Loucy (cell line): ENCODE measurements around the gene PPP2R2B.

Source experiments
- H2AFZ ChIP-seq: fragments of 200-600 bp; sonication (generic); 2 replicates; pipeline ENCODE4 v1.6.0; 2016; ENCODE audit warnings: antibody characterized with exemption, mild to moderate bottlenecking, low read length, moderate library complexity
- H3F3A ChIP-seq: fragments of 200-600 bp; 2 replicates; pipeline ENCODE4 v1.6.0; 2016; ENCODE audit warnings: antibody characterized with exemption, low read depth, mild to moderate bottlenecking
- H3K27me3 ChIP-seq: fragments of 200-600 bp; sonication (generic); 2 replicates; pipeline ENCODE4 v1.6.1; 2014; ENCODE audit warnings: low read length, mild to moderate bottlenecking; ENCODE audit not compliant: insufficient read depth, poor library complexity, severe bottlenecking
- H3K36me3 ChIP-seq: fragments of 200-600 bp; sonication (generic); 2 replicates; pipeline ENCODE4 v1.6.1; 2016; ENCODE audit warnings: low read length; ENCODE audit not compliant: insufficient read depth
- H3K4me1 ChIP-seq: fragments of 200-600 bp; sonication (generic); 2 replicates; pipeline ENCODE4 v1.5.1; 2014; ENCODE audit warnings: low read length, mild to moderate bottlenecking; ENCODE audit not compliant: insufficient read depth, poor library complexity, severe bottlenecking
- H3K4me2 ChIP-seq: fragments of 200-600 bp; sonication (generic); 2 replicates; pipeline ENCODE4 v1.6.0; 2014; ENCODE audit warnings: antibody characterized with exemption, low read length, low read depth, mild to moderate bottlenecking; ENCODE audit not compliant: poor library complexity, severe bottlenecking
- H3K4me3 ChIP-seq: fragments of 200-600 bp; sonication (generic); 2 replicates; pipeline ENCODE4 v1.5.1; 2014; ENCODE audit warnings: low read length, mild to moderate bottlenecking, mixed read lengths; ENCODE audit not compliant: poor library complexity, severe bottlenecking
- H3K79me2 ChIP-seq: fragments of 200-600 bp; sonication (generic); 2 replicates; pipeline ENCODE4 v1.6.1; 2014; ENCODE audit warnings: low read length; ENCODE audit not compliant: insufficient read depth
- H3K9ac ChIP-seq: fragments of 200-600 bp; sonication (generic); 2 replicates; pipeline ENCODE4 v1.6.0; 2014; ENCODE audit warnings: mild to moderate bottlenecking, low read depth, low read length, moderate library complexity; ENCODE audit not compliant: poor library complexity, severe bottlenecking
- H3K9me2 ChIP-seq: fragments of 200-600 bp; sonication (generic); replicated peaks from 2 replicates; pipeline ENCODE4 v1.6.1; 2016; ENCODE audit warnings: low read depth, low read length, mixed read lengths
- H3K9me3 ChIP-seq: fragments of 200-600 bp; sonication (generic); 2 replicates; pipeline ENCODE4 v1.6.1; 2014; ENCODE audit warnings: mild to moderate bottlenecking, antibody characterized with exemption, low read length, low read depth; ENCODE audit not compliant: insufficient read depth
- H4K20me1 ChIP-seq: fragments of 200-600 bp; sonication (generic); 2 replicates; pipeline ENCODE4 v1.6.0; 2014; ENCODE audit warnings: antibody characterized with exemption, low read length, mild to moderate bottlenecking; ENCODE audit not compliant: insufficient read depth, poor library complexity, severe bottlenecking
- EZH2phosphoT487 ChIP-seq: fragments of 200-600 bp; IDR thresholded peaks from 2 replicates; pipeline ENCODE4 v1.6.1; 2018; ENCODE audit warnings: antibody characterized with exemption, mild to moderate bottlenecking, moderate library complexity, borderline replicate concordance
- TF ChIP-seq, protein P1 (sequence below): fragments of 200-600 bp; sonication (generic); conservative IDR thresholded peaks from 2 replicates; pipeline ENCODE4 v1.5.1; 2014; ENCODE audit warnings: mild to moderate bottlenecking, antibody characterized with exemption, low read length

Gene PPP2R2B

DNA sequence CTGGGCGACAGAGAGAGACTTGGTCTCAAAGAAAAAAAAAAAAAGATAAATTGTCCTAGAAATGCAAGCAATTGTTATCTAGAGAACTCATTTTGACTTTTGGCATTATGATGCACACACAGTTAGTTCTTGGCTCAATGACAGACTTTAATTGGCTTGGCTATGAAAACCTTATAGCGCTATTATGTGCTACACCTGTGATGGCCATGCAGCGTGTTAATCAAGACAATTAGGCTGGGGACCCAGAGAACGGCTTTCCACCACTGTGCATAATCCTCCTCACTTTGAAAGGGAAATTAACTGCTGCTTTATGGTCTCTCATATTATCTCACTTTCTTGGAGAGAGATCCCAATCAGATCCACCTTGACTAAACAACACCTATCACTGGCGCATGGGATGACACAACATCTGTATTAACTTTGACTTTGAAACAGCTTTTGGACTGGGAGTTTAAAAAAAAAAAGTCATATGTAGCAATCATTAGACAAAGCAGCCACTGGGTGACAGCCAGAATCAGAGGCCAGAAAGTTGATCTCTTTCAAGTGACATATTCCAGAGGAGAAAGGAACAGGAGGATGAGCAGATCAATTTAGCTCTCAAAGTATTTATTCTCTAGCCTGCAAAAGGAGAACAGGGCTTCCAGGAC is 132.5 kb downstream of the PPP2R2B start:
- H3K9ac ChIP-seq: no peak overlapping the region
- no peaks in the 10 kb centered on the region for H3F3A ChIP-seq
- peaks cover 4% of the 10 kb centered on the region for H3K4me1 ChIP-seq
- H3K9me2 ChIP-seq: no peaks in the 10 kb centered on the region
- H3K9me3 ChIP-seq: no peaks in the 10 kb centered on the region
- no peak for TF ChIP-seq EZH2phosphoT487
- TF ChIP-seq, protein P1, sequence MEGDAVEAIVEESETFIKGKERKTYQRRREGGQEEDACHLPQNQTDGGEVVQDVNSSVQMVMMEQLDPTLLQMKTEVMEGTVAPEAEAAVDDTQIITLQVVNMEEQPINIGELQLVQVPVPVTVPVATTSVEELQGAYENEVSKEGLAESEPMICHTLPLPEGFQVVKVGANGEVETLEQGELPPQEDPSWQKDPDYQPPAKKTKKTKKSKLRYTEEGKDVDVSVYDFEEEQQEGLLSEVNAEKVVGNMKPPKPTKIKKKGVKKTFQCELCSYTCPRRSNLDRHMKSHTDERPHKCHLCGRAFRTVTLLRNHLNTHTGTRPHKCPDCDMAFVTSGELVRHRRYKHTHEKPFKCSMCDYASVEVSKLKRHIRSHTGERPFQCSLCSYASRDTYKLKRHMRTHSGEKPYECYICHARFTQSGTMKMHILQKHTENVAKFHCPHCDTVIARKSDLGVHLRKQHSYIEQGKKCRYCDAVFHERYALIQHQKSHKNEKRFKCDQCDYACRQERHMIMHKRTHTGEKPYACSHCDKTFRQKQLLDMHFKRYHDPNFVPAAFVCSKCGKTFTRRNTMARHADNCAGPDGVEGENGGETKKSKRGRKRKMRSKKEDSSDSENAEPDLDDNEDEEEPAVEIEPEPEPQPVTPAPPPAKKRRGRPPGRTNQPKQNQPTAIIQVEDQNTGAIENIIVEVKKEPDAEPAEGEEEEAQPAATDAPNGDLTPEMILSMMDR: no peak
- no peaks in the 10 kb centered on the region for H3K79me2 ChIP-seq
- no peak overlapping the region for H2AFZ ChIP-seq
- no peaks in the 10 kb centered on the region for H3K36me3 ChIP-seq
- H3K4me2 ChIP-seq: no peak overlapping the region
- no peaks in the 10 kb centered on the region for H3K27me3 ChIP-seq
- H3K4me3 ChIP-seq: no peak overlapping the region
- no peaks in the 10 kb centered on the region for H4K20me1 ChIP-seq

DNA sequence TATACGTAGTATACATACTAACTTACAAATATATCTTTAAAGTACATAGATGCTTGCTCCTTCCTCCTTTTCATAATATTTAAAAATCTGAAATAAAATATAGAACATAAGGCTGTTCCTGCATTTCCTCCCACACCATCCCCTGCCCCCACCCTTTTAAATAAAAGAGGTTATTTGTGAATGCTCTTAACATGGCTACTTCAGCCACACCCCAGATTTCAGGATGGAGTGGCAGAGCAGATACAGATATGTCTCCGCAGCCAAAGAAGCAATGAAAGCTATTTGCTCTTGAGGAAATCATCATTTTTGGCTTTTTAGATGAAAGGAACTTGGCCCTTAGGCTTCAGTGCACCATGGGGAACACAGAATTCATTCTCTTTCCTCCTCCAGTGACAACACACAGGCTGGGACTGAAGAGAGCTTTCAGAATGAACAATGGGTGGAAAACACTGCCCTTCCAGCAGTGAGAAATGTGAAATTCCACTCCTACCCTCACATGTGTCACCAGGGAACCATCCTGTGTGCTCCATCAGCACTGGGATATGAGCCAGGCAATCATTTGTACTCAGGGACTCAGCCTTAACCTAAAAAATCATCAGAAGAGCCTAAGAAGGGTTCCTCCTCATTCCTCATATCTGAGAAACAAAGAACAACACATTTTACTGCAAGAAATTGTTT is 134.3 kb downstream of the PPP2R2B start:
- H3F3A ChIP-seq: no peaks in the 10 kb centered on the region
- no peaks in the 10 kb centered on the region for H3K27me3 ChIP-seq
- TF ChIP-seq EZH2phosphoT487: no peak
- TF ChIP-seq, protein P1: no peak
- no peak overlapping the region for H3K4me2 ChIP-seq
- H3K9ac ChIP-seq: no peak overlapping the region
- no peaks in the 10 kb centered on the region for H4K20me1 ChIP-seq
- no peaks in the 10 kb centered on the region for H3K9me2 ChIP-seq
- H3K4me1 ChIP-seq: no peaks in the 10 kb centered on the region
- no peaks in the 10 kb centered on the region for H3K79me2 ChIP-seq
- H3K4me3 ChIP-seq: no peak overlapping the region
- no peaks in the 10 kb centered on the region for H3K36me3 ChIP-seq
- H2AFZ ChIP-seq: no peak overlapping the region
- H3K9me3 ChIP-seq: no peaks in the 10 kb centered on the region

DNA sequence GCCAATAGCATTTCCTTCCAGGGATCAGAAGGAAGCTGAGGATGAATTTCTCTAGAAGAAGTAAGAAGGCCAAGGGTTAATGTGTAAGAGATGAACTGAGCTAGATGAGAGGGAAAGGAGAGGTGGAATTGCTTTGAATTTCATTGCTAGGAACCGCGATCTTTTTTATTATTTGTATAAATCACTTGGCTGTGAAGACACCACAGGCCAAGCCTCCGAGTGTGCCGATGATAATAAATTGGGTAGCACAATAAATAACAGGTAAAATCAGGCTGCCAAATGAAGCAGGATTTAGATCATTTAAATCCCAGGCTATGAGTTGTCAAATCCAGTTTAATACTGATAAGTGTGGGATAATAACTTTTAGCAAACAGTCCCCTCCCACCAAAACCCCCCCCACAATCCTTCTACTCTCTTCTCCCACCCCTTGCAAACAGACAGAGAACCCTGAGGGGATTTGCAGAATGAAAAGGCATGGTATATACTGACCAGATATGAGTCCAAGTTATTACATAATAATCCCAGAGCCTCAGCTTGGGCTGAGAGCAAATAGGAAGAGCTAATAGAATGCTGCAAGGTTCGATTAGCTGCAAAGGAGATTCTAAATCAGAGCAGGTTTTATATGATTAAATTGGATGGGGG is 143.5 kb downstream of the PPP2R2B start:
- H3K79me2 ChIP-seq: no peaks in the 10 kb centered on the region
- no peaks in the 10 kb centered on the region for H4K20me1 ChIP-seq
- no peaks in the 10 kb centered on the region for H3K9me3 ChIP-seq
- no peaks in the 10 kb centered on the region for H3F3A ChIP-seq
- no peaks in the 10 kb centered on the region for H3K27me3 ChIP-seq
- H3K4me2 ChIP-seq: no peak overlapping the region
- no peaks in the 10 kb centered on the region for H3K4me1 ChIP-seq
- no peak overlapping the region for H3K9ac ChIP-seq
- no peaks in the 10 kb centered on the region for H3K36me3 ChIP-seq
- no peak overlapping the region for H3K4me3 ChIP-seq
- no peak overlapping the region for H2AFZ ChIP-seq
- no peaks in the 10 kb centered on the region for H3K9me2 ChIP-seq
- no peak for TF ChIP-seq EZH2phosphoT487
- TF ChIP-seq, protein P1: no peak
